ENCODE data around the gene TCF20.

TCF20 gene

DNA sequence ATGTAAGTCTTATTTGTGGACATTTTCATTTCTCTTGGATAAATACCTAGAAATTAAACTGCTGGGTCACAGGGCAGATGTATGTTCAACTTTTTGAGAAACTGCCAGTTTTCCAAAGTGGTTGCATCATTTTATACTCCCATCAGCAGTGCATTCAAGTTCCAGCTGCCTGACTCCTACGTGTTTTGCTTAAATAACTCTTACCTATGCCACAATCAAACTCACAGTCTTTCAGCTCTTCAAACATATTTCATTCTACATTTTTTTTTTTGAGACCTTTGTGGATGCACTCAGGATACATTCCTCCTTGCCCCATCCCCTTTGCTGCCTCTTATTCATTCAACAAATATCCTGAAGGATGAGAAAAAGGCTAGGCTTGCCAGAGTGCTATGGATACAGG is 9.2 kb downstream of the TCF20 start:
- no peak for DNase-seq (ENCODE audit: low read depth in 2 of 2, low spot score in 1 of 2)

DNA sequence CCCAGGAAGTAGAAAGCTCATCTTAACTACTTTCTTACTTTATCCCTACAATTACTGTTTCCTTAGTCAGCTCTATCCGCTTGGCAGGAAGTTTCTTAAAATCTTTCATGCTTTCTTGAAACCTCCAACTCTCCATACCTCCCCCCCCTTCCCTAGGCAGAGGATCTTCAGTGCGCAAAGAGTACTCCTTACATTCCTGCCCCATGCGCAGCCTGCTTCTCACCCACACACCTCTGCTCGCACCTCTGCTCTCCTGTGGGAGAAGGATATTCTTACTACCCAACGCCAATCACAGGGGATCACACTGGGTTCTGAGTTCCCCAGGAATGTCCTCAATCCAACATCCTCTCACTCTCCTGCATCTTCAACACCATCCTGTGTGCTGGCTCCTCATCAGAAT is 12.3 kb downstream of the TCF20 start:
- DNase-seq (ENCODE audit: low read depth in 2 of 2, low spot score in 1 of 2), result no peak

DNA sequence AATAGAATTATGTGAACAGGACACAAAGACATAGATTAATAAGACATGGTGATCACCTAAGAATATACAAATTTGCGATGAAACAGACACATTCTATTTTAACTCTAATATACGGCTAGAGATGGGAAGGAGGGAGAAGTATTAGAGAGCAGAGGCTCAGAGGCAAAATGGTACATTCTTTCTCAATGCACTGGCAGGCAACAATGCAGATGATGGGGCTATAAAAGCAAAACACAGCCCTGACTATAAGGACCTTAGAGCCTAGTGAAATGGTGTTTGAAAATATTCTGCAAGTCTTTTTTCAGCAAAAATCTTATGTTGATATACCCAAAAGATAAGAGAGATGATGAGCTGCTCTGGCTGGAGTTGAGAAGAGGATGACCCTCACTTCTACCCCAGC is 13.1 kb downstream of the TCF20 start:
- no peak for DNase-seq (ENCODE audit: low read depth in 2 of 2, low spot score in 1 of 2)

DNA sequence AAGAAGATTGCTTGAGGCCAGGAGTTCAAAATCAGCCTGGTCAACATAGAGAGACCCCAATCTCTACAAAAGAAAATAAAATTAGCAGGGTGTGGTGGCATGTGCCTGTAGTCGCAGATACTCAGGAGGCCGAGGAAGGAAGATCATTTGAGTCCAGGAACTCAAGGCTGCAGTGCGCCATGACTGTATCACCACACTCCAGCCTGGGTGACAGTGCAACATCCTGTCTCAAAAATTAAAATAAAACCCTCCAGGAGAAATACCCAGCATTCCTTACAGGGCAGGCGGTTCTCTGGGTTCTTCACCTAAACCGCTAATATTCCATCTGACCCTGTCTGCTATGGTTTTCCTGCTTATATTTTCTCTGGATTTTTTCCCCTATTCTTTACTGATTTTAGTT is 13.5 kb downstream of the TCF20 start:
- no peak for DNase-seq (ENCODE audit: low read depth in 2 of 2, low spot score in 1 of 2)

DNA sequence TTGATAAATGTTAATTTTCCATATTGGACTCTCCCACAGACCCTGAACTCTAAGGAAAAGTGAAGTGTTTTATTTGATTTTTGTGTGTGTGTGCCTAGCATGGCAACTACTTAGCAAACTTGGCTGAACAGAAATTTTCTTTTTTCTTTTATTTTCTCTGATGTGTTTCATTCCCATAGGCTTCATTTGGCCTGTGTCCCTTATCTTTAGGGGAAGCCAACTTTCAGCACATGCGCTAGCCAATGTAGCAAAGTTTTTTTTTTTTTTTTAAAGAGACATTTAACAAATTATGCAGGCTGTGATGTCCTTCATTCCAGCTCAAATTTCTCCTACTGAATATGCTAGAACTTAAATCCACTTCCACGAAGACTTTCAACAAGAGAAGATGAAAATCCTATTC is 14.2 kb downstream of the TCF20 start:
- DNase-seq (ENCODE audit: low read depth in 2 of 2, low spot score in 1 of 2), result no peak

DNA sequence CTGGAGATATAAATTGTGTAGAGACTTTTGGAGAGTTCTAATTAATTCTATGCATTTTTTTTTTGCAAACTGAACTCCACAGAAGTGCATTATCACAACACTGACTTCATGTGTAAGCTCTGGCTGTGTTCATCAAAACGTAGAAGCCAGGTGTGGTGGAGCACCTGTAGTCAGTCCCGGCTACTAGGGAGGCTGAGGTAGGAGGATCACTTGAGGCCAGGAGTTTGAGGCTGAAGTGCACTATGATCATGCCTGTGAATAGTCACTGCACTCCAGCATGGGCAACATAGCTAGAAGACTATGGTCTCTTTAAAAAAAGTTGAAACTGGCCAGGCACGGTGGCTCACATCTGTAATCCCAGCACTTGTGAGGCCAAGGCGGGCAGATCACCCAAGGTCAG is 20.6 kb downstream of the TCF20 start:
- no peak for DNase-seq (ENCODE audit: low read depth in 2 of 2, low spot score in 1 of 2)

DNA sequence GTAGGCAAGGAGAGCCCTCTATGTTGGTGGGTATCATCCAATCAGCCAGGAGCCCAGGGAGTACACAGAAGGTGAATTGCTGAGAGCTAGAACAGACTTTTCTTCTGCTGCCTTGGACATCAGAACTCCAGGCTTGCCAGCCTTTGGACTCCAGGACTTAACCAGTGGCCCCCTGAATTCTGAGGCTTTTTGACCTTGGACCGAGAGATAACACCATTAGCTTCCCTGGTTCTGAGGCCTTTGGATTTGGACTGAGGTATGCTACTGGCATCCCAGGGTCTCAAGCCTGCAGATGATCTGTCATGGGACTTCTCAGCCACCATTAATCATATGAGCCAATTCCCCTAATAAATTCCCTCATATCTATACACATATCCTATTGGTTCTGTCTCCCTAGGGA is 21.5 kb downstream of the TCF20 start:
- DNase-seq (ENCODE audit: low read depth in 2 of 2, low spot score in 1 of 2), result no peak

DNA sequence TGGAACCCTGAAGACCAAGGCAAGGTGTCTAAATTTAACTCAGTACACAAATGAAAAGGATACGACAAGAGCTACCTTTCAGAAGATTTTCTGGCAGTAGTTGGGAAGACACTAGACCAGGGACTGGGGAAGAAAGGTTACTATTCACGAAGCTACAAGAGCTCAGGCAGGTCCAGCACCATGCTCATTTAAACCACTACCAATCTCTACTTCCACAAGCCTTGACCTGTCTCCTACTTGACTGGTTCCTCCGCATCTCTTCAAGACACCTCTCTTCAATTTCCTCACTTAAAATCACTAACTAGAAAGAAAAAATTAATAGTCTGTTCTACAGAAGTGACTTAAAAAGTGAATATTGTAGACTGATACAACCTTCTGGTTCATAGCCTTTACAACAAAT is 22.9 kb downstream of the TCF20 start:
- DNase-seq (ENCODE audit: low read depth in 2 of 2, low spot score in 1 of 2), result no peak

DNA sequence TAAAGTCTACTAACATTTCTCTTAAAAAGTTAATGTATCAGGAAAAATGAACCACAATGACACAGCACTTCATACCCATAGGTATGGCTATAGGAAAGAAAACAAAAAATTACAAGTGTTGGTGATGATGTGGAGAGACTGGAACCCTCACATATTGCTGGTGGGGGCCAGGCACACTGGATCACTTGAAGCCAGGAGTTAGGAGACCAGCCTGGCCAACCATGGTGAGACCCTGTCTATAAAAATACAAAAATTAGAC is 26.7 kb downstream of the TCF20 start:
- DNase-seq (ENCODE audit: low read depth in 2 of 2, low spot score in 1 of 2), result no peak

DNA sequence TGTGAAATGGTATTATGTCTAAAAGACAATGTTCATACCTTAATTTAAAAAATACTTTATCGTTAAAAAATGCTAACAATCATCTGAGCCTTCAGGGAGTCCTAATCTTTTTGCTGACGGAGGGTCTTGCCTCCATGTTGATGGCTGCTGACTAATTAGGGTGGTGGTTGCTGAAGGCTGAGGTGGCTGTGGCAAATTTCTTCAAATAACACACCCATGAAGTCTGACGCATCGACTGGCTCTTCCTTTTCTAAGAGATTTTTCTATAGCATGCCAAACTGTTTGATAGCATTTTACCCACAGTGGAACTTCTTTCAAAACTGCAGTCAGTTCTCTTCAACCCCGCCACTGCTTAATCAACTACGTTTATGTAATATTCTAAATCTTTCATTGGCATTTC is 33.6 kb downstream of the TCF20 start:
- no peak for DNase-seq (ENCODE audit: low read depth in 2 of 2, low spot score in 1 of 2)

DNA sequence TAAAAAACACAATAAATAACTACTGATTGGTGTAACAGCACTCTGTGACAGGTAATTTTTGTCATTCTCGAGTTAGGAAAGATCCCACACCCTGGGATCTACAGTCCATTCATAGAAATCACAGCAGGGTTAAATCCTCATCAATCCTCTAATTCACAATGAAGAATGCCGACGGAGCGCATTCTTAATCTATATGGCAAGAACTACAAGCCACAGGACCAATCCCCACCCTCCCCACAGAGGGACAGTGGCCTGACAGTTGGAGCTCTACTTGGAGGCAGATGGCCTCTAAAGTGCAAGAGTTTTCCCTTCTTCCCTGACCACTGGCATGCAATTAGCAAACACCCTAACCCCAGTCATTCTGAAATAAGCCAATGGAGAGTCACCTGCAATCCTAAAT is 34.2 kb downstream of the TCF20 start:
- no peak for DNase-seq (ENCODE audit: low read depth in 2 of 2, low spot score in 1 of 2)

DNA sequence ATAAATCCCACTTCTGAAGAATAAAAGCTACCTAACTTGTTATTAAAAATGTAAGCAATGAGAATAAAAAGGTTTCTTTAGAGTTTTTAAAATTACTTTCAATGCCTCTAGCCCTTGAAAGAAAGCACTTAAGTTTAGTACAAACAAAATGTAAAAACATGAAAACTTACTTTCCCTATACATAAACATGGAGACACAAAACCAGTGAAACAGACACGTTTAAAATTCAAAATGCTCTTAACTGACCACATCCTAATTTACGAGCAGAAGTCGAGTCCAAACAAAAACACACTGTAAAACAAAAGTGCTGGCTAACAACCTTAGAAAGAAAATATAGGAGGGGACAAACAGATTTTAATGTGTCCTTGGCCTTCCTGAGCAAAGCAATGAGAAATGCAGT is 36.6 kb downstream of the TCF20 start:
- DNase-seq (ENCODE audit: low read depth in 2 of 2, low spot score in 1 of 2), result no peak

DNA sequence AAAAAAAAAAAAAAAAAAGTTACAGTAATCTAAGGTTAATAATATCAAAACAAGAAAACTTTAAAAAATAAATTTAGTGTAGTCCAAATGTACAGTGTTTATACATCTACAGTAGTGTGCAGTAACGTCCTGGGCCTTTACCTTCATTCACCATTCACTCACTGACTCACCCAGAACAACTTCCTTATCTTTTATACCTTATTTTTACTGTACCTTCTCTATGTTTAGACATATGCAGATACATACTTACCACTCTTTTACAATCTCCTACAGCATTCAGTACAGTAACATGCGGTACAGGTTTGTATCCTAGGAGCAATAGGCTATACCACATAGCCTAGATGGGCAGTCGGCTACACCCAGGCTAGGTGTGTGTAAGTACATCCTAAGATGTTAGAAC is 38.5 kb downstream of the TCF20 start:
- no peak for DNase-seq (ENCODE audit: low read depth in 2 of 2, low spot score in 1 of 2)

DNA sequence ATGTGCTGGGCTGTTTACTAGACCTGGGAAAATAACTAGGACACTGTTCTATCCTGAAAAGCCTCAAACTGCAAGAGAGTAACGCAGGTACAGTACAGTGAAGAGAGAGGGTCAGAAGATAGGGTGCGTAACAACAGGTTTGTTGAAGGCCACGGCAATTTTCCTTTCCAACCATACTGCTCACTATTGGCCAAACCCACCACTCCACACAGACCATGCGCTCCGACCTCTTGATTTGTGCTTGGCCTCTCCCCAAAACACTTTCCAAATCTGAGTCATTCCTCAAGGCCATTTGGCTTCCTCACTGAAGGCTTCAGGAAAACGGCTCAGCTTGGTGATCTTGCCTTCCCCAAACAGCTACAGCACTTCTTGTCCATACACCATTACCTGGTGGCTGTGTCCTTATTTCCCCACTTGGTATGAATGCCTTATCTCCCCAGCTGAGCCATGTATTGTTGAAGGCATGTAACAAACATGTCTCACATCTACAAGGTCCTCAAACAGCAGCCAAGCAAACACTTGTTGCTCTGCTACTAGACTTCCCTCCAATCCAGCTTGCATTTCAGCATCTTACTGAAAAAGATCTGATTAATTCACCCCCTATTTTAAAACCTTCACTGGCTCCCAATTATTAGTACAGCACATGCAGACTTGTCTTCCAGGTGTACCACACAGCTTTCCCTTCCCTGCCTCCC is 40.9 kb downstream of the TCF20 start:
- DNase-seq (ENCODE audit: low read depth in 2 of 2, low spot score in 1 of 2), result no peak

DNA sequence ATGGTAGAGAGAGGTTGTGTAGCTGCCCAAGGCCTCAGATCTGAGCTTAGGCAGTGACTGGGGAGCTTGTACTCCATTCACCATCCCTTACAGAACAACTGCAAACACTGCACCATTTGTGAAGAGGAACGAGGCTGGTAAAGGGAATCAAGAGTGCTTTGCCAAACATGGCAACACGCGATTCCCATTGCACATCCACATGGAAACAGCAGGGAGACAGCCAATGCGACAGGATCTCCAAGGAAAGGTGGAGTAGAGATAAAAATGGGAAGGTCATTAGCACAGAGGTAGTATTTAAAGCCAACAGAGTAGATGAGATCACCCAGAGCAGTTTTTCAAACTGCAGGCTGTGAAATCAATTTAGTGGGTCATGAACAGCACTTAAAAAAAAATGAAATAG is 42.0 kb downstream of the TCF20 start:
- DNase-seq (ENCODE audit: low read depth in 2 of 2, low spot score in 1 of 2), result no peak

DNA sequence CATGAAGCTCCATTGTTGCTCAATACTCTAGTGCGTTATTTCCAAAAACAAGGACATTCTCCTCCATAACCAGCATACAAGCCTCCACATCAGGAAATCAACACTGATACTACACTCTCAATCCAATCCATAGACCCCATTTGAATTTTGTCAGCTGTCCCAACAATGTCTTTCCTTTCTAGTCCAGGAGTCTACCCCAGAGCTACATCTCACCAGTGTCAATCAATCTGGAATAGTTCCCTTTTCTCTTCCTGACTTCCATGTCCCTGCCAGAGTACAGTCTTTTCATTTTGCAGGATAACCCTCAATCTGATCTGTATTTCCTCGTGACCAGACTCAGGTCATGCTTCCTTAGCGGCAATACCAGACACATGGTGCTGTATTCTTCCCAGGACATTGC is 43.0 kb downstream of the TCF20 start:
- DNase-seq (ENCODE audit: low read depth in 2 of 2, low spot score in 1 of 2), result no peak

DNA sequence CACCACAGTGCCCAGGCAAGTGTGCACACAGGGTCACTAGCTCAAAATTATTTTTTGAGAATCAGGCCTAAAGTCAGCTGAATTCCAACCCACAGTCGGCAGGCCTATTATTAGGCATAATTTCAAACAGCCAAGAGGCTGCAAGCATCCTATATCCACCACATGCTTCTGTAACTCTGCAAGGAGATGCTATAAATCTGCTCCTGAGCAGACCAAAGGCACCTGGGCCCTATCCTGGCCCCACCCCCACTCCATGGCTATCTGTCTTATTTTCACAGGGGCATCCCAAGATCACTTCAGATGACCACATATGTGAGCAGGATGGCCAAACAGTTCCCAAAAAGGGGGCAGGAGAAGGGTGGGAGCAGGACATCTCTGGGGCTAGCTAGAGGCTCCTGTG is 44.6 kb downstream of the TCF20 start:
- no peak for DNase-seq (ENCODE audit: low read depth in 2 of 2, low spot score in 1 of 2)

DNA sequence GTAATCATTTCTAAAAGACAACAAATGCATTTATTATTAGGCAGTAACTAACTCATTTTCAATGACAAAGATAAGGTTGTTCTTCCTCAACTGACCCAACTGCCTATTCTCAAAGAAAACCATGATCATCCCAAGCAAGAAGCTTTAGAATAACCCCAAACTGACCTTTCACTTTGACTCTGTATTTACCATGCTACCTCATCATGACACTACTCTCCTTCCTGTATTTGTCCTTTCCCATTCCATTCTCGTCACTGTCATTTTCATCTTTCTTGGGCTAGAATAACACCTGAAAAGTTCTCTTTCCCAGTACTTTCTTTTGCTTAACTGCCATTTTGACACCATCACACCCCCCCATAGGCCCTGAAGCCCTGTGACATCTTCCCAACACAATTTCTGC is 48.3 kb downstream of the TCF20 start:
- no peak for DNase-seq (ENCODE audit: low read depth in 2 of 2, low spot score in 1 of 2)
